SK-N-SH (cell line): ENCODE results near the gene WLS. TPM values are rescaled to one million over a fixed set of nuclear protein-coding genes. Genes with fewer than 3 reads are reported as not detected.

Experiments used
- CTCF ChIA-PET: fragments of 300-600, 350-600 bp; formaldehyde crosslinking; extraction: SDS; loops from one replicate; lab custom pipeline; 2021; lab: Yijun Ruan, JAX
- POLR2A ChIA-PET: fragments of 350-600 bp; sonication (Branson Sonifier 250); formaldehyde crosslinking; extraction: SDS; loops from one replicate; lab custom pipeline; 2020; ENCODE audit warnings: antibody characterized with exemption, inconsistent platforms; lab: Yijun Ruan, JAX
- DNase-seq: peaks from one replicate; pipeline ENCODE4 v3.0.0; 2012
- H2AFZ ChIP-seq: fragments of 200-600 bp; sonication (generic); 2 replicates; pipeline ENCODE4 v1.8.1; 2016; ENCODE audit warnings: antibody characterized with exemption, mild to moderate bottlenecking, low read depth
- H3F3A ChIP-seq: fragments of 200-600 bp; sonication (generic); replicated peaks from 2 replicates; pipeline ENCODE3; 2016; ENCODE audit warnings: antibody characterized with exemption, mild to moderate bottlenecking; ENCODE audit not compliant: insufficient read depth
- H3K27ac ChIP-seq, 2 experiments: fragments of 200-500 bp in 1 of 2; fragments of 200-600 bp in 1 of 2; sonication (Bioruptor generic) in 1 of 2; sonication (generic), shearing (Covaris generic) in 1 of 2; 2 replicates each; pipeline versions ENCODE4 v1.5.1 to v1.6.1; 2014 to 2016; ENCODE audit warnings: low read depth in 2 of 2, inconsistent platforms in 1 of 2, low read length in 1 of 2, mild to moderate bottlenecking in 1 of 2, mixed read lengths in 1 of 2
- H3K27me3 ChIP-seq: fragments of 200-600 bp; sonication (generic), shearing (Covaris generic); 2 replicates; pipeline ENCODE4 v1.6.1; 2016; ENCODE audit warnings: mixed run types; ENCODE audit not compliant: insufficient read depth
- H3K36me3 ChIP-seq, 2 experiments: fragments of 200-500 bp in 1 of 2; fragments of 200-600 bp in 1 of 2; sonication (Bioruptor generic) in 1 of 2; sonication (generic) in 1 of 2; replicated peaks in 1 of 2; 2 replicates each; pipeline versions ENCODE3 to v1.5.1; 2014 to 2016; ENCODE audit warnings: low read length in 1 of 2, mild to moderate bottlenecking in 1 of 2; ENCODE audit not compliant: insufficient read depth in 2 of 2, control insufficient read depth in 1 of 2
- H3K4me1 ChIP-seq, 2 experiments: fragments of 200-500 bp in 1 of 2; fragments of 200-600 bp in 1 of 2; sonication (Bioruptor generic) in 1 of 2; sonication (generic), shearing (Covaris generic) in 1 of 2; 2 replicates each; pipeline versions ENCODE4 v1.5.1 to v1.6.1; 2014 to 2016; ENCODE audit warnings: low read depth in 1 of 2, low read length in 1 of 2, mixed run types in 1 of 2; ENCODE audit not compliant: insufficient read depth in 2 of 2, control insufficient read depth in 1 of 2
- H3K4me2 ChIP-seq: fragments of 200-600 bp; sonication (generic), shearing (Covaris generic); 2 replicates; pipeline ENCODE4 v1.6.1; 2017; ENCODE audit warnings: mixed run types
- H3K4me3 ChIP-seq, 2 experiments: fragments of 200-500 bp in 1 of 2; fragments of 200-600 bp in 1 of 2; sonication (Bioruptor generic) in 1 of 2; sonication (generic), shearing (Covaris generic) in 1 of 2; 2 replicates each; pipeline versions ENCODE4 v1.5.1 to v1.8.1; 2014 to 2016; ENCODE audit warnings: low read depth in 2 of 2, inconsistent platforms in 1 of 2, low read length in 1 of 2, mild to moderate bottlenecking in 1 of 2, mixed read lengths in 1 of 2, moderate library complexity in 1 of 2
- H3K79me2 ChIP-seq: fragments of 200-600 bp; sonication (generic); 2 replicates; pipeline ENCODE4 v1.8.1; 2017; ENCODE audit warnings: mild to moderate bottlenecking; ENCODE audit not compliant: insufficient read depth
- H3K9ac ChIP-seq: fragments of 200-600 bp; sonication (generic); 2 replicates; pipeline ENCODE4 v1.6.1; 2017; ENCODE audit warnings: mixed run types
- H3K9me2 ChIP-seq: fragments of 200-600 bp; sonication (generic); 2 replicates; pipeline ENCODE4 v1.6.1; 2017; ENCODE audit warnings: mixed run types
- H3K9me3 ChIP-seq: fragments of 200-600 bp; sonication (generic); 2 replicates; pipeline ENCODE4 v1.6.1; 2017; ENCODE audit warnings: mixed run types, mild to moderate bottlenecking, moderate library complexity
- H4K20me1 ChIP-seq: fragments of 200-600 bp; sonication (generic); 2 replicates; pipeline ENCODE4 v1.6.1; 2017; ENCODE audit warnings: mild to moderate bottlenecking, mixed run types; ENCODE audit not compliant: insufficient read depth
- CHD2 ChIP-seq: fragments of 150-350 bp; IDR thresholded peaks from 2 replicates; pipeline ENCODE4 v1.6.1; 2018; ENCODE audit warnings: low read length; ENCODE audit not compliant: partially characterized antibody
- EZH2phosphoT487 ChIP-seq: fragments of 200-600 bp; sonication (generic); IDR thresholded peaks from 2 replicates; pipeline ENCODE4 v1.6.1; 2017; ENCODE audit warnings: low read depth, mixed run types, mild to moderate bottlenecking, antibody characterized with exemption, moderate library complexity, borderline replicate concordance
- FOSL2 ChIP-seq: IDR thresholded peaks from 2 replicates; pipeline ENCODE4 v1.4.0; 2012; ENCODE audit warnings: low read depth, mild to moderate bottlenecking, moderate library complexity, borderline replicate concordance
- FOXM1 ChIP-seq: IDR thresholded peaks from 2 replicates; pipeline ENCODE4 v1.4.0; 2012; ENCODE audit warnings: low read depth, mild to moderate bottlenecking
- GABPA ChIP-seq: IDR thresholded peaks from 2 replicates; pipeline ENCODE4 v1.4.0; 2012; ENCODE audit warnings: low read depth, mild to moderate bottlenecking
- GATA2 ChIP-seq: sonication (generic); formaldehyde crosslinking; IDR thresholded peaks from 2 replicates; pipeline ENCODE4 v1.5.0; 2020; ENCODE audit warnings: mild to moderate bottlenecking, missing genetic modification reagents
- MAX ChIP-seq: IDR thresholded peaks from 2 replicates; pipeline ENCODE4 v1.4.0; 2012; ENCODE audit warnings: low read depth
- MEF2A ChIP-seq: IDR thresholded peaks from 2 replicates; pipeline ENCODE4 v1.4.0; 2012; ENCODE audit warnings: low read depth, borderline replicate concordance
- POLR2AphosphoS5 ChIP-seq: IDR thresholded peaks from 2 replicates; pipeline ENCODE4 v1.6.1; 2012; ENCODE audit warnings: low read depth, low read length
- RFX5 ChIP-seq: IDR thresholded peaks from 2 replicates; pipeline ENCODE4 v1.6.1; 2012; ENCODE audit warnings: mild to moderate bottlenecking, improper control_type of control experiment, low read length
- SIN3A ChIP-seq: IDR thresholded peaks from 2 replicates; pipeline ENCODE4 v1.6.1; 2012; ENCODE audit warnings: low read depth, mild to moderate bottlenecking, low read length, moderate library complexity, borderline replicate concordance
- SMC3 ChIP-seq: IDR thresholded peaks from 2 replicates; pipeline ENCODE4 v1.6.1; 2012; ENCODE audit warnings: low read depth, low read length, improper control_type of control experiment
- TAF1 ChIP-seq: IDR thresholded peaks from 2 replicates; pipeline ENCODE4 v1.6.1; 2012; ENCODE audit warnings: low read depth, mild to moderate bottlenecking, low read length, moderate library complexity, borderline replicate concordance
- USF1 ChIP-seq: IDR thresholded peaks from 2 replicates; pipeline ENCODE4 v1.4.0; 2012; ENCODE audit warnings: low read depth, borderline replicate concordance
- YY1 ChIP-seq: IDR thresholded peaks from 2 replicates; pipeline ENCODE4 v1.4.0; 2012; ENCODE audit warnings: low read depth, mild to moderate bottlenecking
- WGBS: methylation state at CpG from one replicate; pipeline ENCODE4 v1.1.6; 2017; ENCODE audit warnings: low lambda C conversion rate; 5-methylcytosine and 5-hydroxymethylcytosine counted together
- polyA plus RNA-seq, 3 experiments: library from polyadenylated mRNA; depleted of rRNA; stranded (reverse); fragments of >200 nt; gene quantifications; 2 replicates each; pipeline ENCODE4 v1.2.3, GENCODE V29; 2012
- TF ChIP-seq, protein P1 (sequence below): fragments of 200-600 bp; sonication (generic); IDR thresholded peaks from 2 replicates; pipeline ENCODE4 v1.6.1; 2017; ENCODE audit warnings: antibody characterized with exemption, mild to moderate bottlenecking, moderate library complexity
- TF ChIP-seq, protein P2 (sequence below): IDR thresholded peaks from 2 replicates; pipeline ENCODE4 v1.6.1; 2012; ENCODE audit warnings: mild to moderate bottlenecking, low read depth, low read length, moderate library complexity
- TF ChIP-seq, protein P3 (sequence below): fragments of 150-350 bp; IDR thresholded peaks from 2 replicates; pipeline ENCODE4 v1.6.1; 2016; ENCODE audit warnings: mild to moderate bottlenecking, low read depth, low read length
- TF ChIP-seq, protein P4 (sequence below): IDR thresholded peaks from 2 replicates; pipeline ENCODE4; 2012

WLS gene
- polyA plus RNA-seq, 1 of the 3 experiments (the other 2 are of a cell fraction): 69.0 TPM

GRCh38 chr1:68173936-68174737 is 58.2 kb downstream of the WLS start (continued):
- TF ChIP-seq GABPA (no peak), MEF2A (peak; percentile 48; the same call in 1 of the 2 replicates), MAX (peak; percentile 74), POLR2AphosphoS5 (peak; percentile 85; the same call in 1 of the 2 replicates)

- H3K79me2 ChIP-seq: peaks cover 19% of the 10 kb centered on the region
- H4K20me1 ChIP-seq: no peaks in the 10 kb centered on the region
- H3K27me3 ChIP-seq: no peaks in the 10 kb centered on the region
- ChIA-PET CTCF (interaction anchor here (0.6 to 1.8 kb wide), 7 partner anchors 12 to 413 kb away, joined by 3 to 5 read pairs (median 4); no protein-coding TSS in a partner anchor), POLR2A (no interaction called here)
- H3K4me1 ChIP-seq: peaks cover 25 to 38% of the 10 kb centered on the region in 2 experiments
- no peaks in the 10 kb centered on the region for H3K9me3 ChIP-seq
- peaks cover 33% of the 10 kb centered on the region for H3F3A ChIP-seq
- peaks cover 0 to 3% of the 10 kb centered on the region in 2 experiments for H3K36me3 ChIP-seq
- H3K4me3 ChIP-seq: peak overlapping the region in 1 of 2 experiments; percentile 14; a peak in 1 of 4 replicates
- TF ChIP-seq, protein P1, sequence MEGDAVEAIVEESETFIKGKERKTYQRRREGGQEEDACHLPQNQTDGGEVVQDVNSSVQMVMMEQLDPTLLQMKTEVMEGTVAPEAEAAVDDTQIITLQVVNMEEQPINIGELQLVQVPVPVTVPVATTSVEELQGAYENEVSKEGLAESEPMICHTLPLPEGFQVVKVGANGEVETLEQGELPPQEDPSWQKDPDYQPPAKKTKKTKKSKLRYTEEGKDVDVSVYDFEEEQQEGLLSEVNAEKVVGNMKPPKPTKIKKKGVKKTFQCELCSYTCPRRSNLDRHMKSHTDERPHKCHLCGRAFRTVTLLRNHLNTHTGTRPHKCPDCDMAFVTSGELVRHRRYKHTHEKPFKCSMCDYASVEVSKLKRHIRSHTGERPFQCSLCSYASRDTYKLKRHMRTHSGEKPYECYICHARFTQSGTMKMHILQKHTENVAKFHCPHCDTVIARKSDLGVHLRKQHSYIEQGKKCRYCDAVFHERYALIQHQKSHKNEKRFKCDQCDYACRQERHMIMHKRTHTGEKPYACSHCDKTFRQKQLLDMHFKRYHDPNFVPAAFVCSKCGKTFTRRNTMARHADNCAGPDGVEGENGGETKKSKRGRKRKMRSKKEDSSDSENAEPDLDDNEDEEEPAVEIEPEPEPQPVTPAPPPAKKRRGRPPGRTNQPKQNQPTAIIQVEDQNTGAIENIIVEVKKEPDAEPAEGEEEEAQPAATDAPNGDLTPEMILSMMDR: no peak
- TF ChIP-seq FOSL2: no peak
- no peak for TF ChIP-seq FOXM1
- no peak for TF ChIP-seq TAF1
- TF ChIP-seq SMC3: no peak
- TF ChIP-seq, protein P2, sequence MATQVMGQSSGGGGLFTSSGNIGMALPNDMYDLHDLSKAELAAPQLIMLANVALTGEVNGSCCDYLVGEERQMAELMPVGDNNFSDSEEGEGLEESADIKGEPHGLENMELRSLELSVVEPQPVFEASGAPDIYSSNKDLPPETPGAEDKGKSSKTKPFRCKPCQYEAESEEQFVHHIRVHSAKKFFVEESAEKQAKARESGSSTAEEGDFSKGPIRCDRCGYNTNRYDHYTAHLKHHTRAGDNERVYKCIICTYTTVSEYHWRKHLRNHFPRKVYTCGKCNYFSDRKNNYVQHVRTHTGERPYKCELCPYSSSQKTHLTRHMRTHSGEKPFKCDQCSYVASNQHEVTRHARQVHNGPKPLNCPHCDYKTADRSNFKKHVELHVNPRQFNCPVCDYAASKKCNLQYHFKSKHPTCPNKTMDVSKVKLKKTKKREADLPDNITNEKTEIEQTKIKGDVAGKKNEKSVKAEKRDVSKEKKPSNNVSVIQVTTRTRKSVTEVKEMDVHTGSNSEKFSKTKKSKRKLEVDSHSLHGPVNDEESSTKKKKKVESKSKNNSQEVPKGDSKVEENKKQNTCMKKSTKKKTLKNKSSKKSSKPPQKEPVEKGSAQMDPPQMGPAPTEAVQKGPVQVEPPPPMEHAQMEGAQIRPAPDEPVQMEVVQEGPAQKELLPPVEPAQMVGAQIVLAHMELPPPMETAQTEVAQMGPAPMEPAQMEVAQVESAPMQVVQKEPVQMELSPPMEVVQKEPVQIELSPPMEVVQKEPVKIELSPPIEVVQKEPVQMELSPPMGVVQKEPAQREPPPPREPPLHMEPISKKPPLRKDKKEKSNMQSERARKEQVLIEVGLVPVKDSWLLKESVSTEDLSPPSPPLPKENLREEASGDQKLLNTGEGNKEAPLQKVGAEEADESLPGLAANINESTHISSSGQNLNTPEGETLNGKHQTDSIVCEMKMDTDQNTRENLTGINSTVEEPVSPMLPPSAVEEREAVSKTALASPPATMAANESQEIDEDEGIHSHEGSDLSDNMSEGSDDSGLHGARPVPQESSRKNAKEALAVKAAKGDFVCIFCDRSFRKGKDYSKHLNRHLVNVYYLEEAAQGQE: no peak
- no peak for TF ChIP-seq YY1
- TF ChIP-seq, protein P3, sequence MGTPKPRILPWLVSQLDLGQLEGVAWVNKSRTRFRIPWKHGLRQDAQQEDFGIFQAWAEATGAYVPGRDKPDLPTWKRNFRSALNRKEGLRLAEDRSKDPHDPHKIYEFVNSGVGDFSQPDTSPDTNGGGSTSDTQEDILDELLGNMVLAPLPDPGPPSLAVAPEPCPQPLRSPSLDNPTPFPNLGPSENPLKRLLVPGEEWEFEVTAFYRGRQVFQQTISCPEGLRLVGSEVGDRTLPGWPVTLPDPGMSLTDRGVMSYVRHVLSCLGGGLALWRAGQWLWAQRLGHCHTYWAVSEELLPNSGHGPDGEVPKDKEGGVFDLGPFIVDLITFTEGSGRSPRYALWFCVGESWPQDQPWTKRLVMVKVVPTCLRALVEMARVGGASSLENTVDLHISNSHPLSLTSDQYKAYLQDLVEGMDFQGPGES: no peak
- TF ChIP-seq, protein P4, sequence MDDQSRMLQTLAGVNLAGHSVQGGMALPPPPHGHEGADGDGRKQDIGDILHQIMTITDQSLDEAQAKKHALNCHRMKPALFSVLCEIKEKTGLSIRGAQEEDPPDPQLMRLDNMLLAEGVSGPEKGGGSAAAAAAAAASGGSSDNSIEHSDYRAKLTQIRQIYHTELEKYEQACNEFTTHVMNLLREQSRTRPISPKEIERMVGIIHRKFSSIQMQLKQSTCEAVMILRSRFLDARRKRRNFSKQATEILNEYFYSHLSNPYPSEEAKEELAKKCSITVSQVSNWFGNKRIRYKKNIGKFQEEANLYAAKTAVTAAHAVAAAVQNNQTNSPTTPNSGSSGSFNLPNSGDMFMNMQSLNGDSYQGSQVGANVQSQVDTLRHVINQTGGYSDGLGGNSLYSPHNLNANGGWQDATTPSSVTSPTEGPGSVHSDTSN: no peak
- no peak for TF ChIP-seq USF1
- no peak for TF ChIP-seq CHD2
- TF ChIP-seq EZH2phosphoT487: no peak
- no peak for TF ChIP-seq MAX
- no peak for TF ChIP-seq SIN3A
- no peak for TF ChIP-seq RFX5
- TF ChIP-seq GATA2 (CRISPR knock-in tag): no peak
- DNase-seq: no peak
- peak overlapping the region; percentile 59 for H3K4me2 ChIP-seq
- WGBS: 79% methylated on average over 6 of the region's 6 CpGs
- H3K9me2 ChIP-seq: no peaks in the 10 kb centered on the region
- peak overlapping the region; percentile 24 to 71 for H3K27ac ChIP-seq
- no peak overlapping the region for H2AFZ ChIP-seq
- no peak overlapping the region for H3K9ac ChIP-seq
Measured at GRCh38 chr1:68173283-68173935, 58.9 kb downstream of the WLS start.
